ENCODE results near the gene PAXIP1.

DNA sequence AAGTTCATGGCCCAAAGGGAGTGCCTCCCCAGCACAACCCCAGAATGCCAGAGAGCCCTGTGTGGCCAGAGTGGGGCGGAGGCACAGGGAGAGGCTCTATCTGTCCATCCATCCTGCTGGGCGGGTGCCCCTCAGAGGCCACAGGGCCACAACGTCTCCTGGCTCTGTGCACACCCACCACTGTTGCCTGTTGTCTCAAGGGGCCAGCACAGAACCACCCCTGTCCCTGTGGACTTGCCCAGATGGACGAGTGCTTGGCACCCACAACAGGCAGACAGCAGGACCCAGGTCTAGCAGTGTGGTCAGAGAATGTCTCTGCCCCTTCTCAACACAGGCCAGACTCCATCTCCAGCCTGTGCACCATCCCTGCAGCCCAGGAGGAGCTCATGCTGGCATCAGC, 92.8 kb downstream of the PAXIP1 start:
- TF ChIP-seq ZNF561 (tag by site-specific recombination; IDR thresholded peaks at IDR 0.05; ENCODE audit: borderline replicate concordance) (no peak), ZBTB8A (tag by site-specific recombination; IDR thresholded peaks at IDR 0.05) (no peak), ZFP3 (tag by site-specific recombination; IDR thresholded peaks at IDR 0.05; ENCODE audit: low read depth) (no peak), SP2 (tag by site-specific recombination; IDR thresholded peaks at IDR 0.05) (no peak), ZNF112 (tag by site-specific recombination; IDR thresholded peaks at IDR 0.05) (no peak), ZNF302 (tag by site-specific recombination; IDR thresholded peaks at IDR 0.05; ENCODE audit: low read depth) (no peak), ZNF76 (tag by site-specific recombination; IDR thresholded peaks at IDR 0.05; ENCODE audit: borderline replicate concordance, low read depth) (no peak), ZNF48 (tag by site-specific recombination; IDR thresholded peaks at IDR 0.05) (no peak), BCL11B (tag by site-specific recombination; IDR thresholded peaks at IDR 0.05; ENCODE audit: low read depth) (no peak)
- TF ChIP-seq, protein P1, sequence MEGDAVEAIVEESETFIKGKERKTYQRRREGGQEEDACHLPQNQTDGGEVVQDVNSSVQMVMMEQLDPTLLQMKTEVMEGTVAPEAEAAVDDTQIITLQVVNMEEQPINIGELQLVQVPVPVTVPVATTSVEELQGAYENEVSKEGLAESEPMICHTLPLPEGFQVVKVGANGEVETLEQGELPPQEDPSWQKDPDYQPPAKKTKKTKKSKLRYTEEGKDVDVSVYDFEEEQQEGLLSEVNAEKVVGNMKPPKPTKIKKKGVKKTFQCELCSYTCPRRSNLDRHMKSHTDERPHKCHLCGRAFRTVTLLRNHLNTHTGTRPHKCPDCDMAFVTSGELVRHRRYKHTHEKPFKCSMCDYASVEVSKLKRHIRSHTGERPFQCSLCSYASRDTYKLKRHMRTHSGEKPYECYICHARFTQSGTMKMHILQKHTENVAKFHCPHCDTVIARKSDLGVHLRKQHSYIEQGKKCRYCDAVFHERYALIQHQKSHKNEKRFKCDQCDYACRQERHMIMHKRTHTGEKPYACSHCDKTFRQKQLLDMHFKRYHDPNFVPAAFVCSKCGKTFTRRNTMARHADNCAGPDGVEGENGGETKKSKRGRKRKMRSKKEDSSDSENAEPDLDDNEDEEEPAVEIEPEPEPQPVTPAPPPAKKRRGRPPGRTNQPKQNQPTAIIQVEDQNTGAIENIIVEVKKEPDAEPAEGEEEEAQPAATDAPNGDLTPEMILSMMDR (tag by site-specific recombination; IDR thresholded peaks at IDR 0.05), result no peak
- TF ChIP-seq, protein P2, sequence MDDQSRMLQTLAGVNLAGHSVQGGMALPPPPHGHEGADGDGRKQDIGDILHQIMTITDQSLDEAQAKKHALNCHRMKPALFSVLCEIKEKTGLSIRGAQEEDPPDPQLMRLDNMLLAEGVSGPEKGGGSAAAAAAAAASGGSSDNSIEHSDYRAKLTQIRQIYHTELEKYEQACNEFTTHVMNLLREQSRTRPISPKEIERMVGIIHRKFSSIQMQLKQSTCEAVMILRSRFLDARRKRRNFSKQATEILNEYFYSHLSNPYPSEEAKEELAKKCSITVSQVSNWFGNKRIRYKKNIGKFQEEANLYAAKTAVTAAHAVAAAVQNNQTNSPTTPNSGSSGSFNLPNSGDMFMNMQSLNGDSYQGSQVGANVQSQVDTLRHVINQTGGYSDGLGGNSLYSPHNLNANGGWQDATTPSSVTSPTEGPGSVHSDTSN (CRISPR knock-in tag; IDR thresholded peaks at IDR 0.05), result no peak
